GM12864 (cell line): ENCODE data around the gene ADAM33.

ENCODE experiments used
- DNase-seq: peaks from one replicate; pipeline ENCODE4 v3.0.0-alpha.2; 2011; ENCODE audit warnings: low read depth
- H3K4me3 ChIP-seq: 2 replicates; pipeline ENCODE4 v1.5.1; 2011; ENCODE audit warnings: mild to moderate bottlenecking, low read depth, low read length, control low read depth
- TF ChIP-seq, protein P1 (sequence below): IDR thresholded peaks from 2 replicates; pipeline ENCODE4 v1.5.1; 2011; ENCODE audit warnings: low read depth, mild to moderate bottlenecking, moderate library complexity, low read length, control low read depth, inconsistent platforms; ENCODE audit errors: missing control alignments

ADAM33 gene

DNA sequence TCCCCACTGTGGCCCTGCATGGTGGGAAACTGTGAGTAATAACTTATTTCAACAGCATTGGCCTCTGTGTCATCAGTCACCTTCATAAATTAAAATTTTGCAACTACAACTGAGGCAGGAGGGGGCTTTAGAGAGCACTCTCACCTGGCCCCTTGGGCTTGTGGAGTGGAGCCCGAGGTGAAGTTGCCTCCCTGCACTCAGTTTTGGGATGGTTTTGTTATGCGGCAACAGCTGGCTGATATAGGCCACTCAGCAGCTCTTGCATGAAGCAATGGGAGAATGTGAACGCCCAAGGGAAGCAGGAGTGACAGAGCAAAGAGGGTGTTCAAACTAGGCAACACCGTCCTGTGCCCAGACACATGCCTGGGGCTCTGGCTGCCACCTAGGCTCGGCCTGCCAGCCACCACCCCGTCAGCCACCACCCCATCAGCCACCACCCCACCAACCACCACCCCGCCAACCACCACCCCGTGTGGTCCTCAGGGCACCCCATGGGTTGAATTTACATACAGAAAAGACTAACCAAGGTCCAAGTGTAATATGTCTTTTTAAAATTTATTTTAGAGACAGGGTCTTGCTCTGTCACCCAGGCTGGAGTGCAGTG, 14.3 kb downstream of the ADAM33 start:
- DNase-seq: no peak
- H3K4me3 ChIP-seq: no peak overlapping the region
- TF ChIP-seq, protein P1, sequence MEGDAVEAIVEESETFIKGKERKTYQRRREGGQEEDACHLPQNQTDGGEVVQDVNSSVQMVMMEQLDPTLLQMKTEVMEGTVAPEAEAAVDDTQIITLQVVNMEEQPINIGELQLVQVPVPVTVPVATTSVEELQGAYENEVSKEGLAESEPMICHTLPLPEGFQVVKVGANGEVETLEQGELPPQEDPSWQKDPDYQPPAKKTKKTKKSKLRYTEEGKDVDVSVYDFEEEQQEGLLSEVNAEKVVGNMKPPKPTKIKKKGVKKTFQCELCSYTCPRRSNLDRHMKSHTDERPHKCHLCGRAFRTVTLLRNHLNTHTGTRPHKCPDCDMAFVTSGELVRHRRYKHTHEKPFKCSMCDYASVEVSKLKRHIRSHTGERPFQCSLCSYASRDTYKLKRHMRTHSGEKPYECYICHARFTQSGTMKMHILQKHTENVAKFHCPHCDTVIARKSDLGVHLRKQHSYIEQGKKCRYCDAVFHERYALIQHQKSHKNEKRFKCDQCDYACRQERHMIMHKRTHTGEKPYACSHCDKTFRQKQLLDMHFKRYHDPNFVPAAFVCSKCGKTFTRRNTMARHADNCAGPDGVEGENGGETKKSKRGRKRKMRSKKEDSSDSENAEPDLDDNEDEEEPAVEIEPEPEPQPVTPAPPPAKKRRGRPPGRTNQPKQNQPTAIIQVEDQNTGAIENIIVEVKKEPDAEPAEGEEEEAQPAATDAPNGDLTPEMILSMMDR: no peak

DNA sequence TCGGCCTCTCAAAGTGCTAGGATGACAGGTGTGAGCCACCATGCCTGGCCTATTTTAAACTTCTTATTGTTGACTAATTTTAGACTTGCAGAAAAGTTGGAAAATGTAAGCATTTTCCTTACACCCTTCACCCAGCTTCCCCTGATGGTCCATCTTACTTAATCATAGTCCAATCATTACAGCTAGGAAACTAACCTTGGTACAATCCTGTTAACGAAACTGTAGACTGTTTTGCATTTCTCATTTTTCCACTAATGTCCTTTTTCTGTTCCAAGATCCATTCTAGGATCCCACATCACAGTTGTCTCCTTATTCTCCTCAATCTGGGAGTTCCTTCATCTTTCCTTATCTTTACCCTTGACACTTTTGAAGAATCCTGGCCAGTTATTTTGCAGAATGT, 18.0 kb downstream of the ADAM33 start:
- H3K4me3 ChIP-seq: no peak overlapping the region
- TF ChIP-seq, protein P1: no peak
- DNase-seq: no peak

DNA sequence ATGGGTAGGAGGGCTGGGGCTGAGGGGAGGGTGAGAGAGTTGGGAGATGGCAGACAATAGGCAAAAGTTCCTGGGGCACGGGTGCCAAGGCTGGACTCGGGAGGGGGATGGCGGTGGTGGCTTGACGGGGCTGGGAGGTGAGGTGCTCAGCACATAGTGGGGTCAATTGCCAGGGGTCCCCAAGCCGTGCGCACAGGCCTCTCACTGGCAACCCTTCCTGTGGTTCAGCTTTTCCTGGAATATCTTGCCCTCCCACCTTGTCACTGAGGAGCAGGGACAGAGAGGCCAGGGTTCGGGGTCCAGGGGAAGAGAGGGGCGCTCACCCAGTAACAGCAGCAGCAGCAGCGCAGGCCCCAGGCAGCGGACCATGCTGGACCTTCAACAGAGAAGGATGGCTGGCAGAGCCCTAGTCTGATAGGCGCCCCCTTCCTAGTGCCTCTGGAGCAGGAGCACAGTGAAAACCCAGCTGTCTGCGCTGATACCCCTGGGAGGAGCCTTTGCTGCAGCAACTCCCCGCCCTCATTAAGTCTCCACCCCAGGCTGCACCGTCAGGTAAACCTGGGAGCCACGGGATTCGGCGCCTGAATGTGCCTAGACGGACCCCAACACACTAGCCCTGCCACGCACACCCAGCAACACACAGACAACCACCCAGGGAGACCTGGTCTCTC, 18.6 kb downstream of the ADAM33 start, which contains the start of gene GFRA4:
TSS of gene GFRA4 (minus strand) at position 369 of the 671 bp plus-strand sequence. CDS start at position 369, 0 bp downstream.
- no peak for DNase-seq
- no peak within 1 kb of the TSS for H3K4me3 ChIP-seq
- TF ChIP-seq, protein P1: no peak

DNA sequence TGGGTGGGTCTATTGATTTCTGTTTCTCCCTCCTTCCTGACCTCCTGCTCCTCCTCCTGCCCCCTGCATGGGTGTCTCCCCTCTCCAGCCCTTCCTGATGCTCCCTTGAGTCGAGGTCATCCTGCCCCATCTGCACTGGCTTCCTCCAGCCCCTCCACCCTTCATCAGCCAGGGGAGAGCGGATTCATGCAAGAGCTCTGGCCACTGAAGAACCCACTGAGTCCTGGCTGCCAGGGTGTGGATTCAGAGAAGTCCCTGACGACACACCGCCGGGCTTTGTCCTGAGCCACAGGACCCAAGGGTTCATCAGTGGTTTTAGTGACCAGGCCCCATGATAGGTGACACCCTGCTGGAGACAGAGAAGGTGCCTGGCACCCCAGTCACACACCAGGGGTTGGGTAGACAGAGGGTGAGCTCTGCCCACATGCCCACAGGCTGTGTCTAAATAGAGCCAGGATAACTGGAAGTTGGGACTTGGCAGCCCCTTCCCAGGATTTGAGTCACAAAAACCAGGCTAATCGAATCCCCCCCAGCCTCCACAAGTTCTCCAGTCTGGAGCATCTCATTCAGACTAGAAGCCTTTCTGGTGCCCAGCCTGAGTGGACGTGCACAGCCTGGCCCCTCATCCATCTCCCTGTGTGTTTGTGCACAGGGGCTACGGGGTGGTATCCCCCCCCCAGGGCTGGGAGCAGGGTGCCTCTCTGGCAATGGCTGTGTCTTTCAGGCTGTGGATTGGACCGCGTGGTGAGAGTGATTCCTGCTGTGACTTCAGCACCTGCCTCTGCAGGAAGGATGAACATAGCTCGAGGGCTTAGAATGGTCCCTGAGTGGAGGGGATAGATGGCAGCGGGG, 19.8 kb downstream of the ADAM33 start:
- no peak overlapping the region for H3K4me3 ChIP-seq
- TF ChIP-seq, protein P1: no peak
- DNase-seq: no peak

DNA sequence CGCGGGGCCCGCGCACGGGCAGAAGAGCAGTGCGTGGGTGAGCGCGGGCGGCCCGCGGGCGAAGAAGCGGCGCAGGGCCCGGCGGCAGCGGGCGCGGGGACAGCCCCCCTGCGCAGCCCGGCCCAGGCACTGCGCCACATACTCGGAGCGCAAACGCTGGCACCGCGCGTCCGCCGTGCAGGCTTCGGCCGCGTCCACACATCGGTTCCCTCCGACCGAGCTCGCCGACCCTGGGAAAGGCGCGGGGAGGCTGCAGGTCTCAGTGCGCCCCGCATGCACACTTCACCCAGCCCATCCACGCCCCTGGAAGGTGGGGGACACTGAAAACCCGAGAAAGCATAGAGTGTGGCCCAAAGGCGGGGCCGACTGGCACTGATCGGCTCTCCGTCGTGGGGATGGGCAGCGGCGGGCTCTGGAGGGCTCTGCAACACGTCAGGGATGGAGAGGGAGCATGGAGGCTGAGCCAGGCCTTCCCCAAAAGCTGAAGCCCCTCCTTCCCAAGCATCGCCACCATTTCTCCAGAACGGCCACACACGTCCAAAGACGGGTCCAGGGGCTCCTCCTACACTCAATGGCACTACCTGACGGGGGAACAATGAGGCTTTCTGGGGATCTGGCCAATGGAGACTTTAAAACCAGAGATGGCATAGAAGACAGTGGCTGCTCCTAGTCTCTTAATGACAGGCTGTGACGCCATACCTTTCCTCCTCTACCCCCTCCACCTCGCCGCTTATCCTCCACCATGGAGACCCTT, 20.6 kb downstream of the ADAM33 start:
- no peak overlapping the region for H3K4me3 ChIP-seq
- no peak for DNase-seq
- TF ChIP-seq, protein P1: no peak

DNA sequence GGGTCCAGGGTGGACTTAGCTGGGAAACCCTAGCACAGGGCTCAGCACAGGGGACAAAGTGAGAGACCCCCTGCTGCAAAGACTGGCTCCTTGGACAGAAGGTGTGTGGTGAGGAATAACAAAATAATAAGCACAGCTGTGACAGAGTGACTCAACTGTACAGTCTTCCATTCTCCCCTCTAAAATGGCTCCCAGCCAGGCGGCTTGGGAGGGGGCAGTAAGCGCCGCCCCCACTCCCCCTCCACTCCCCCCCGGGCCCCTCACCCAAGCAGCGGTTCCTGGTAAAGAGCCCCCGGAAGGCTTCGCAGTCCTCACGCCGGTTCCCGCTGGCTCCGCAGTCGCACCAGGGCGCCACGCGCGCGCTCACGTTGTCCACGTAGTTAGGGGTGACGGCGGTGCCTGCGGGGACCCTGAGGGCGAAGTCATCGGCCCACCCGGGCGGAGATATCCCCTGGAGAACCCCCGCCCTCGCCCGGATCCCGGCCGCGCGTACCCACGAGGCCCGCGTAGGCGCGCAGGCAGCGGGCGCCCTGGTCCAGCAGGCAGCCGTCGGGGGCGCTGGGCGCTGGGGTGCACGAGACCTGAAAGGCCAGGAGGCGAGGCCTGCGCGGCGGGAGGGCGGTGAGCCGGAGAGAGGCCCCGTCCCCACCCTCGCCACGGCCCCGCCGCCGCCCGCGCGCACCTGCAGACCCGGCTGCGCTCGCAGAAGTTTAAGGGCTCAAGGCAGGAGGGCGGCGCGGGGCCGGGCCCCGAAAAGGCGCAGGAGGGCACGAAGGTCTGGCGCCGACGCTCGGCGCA, 21.3 kb downstream of the ADAM33 start:
- H3K4me3 ChIP-seq: no peak overlapping the region
- no peak for DNase-seq
- TF ChIP-seq, protein P1: no peak
